A172 (cell line): ENCODE measurements around the gene ASPM. TPM values are rescaled to one million over a fixed set of nuclear protein-coding genes. Genes with fewer than 3 reads are reported as not detected.

ENCODE experiments used
- DNase-seq: peaks from one replicate; pipeline ENCODE4 v3.0.0-alpha.2; 2015; ENCODE audit warnings: low spot score
- total RNA-seq: library from RNA; depleted of rRNA; stranded (reverse); fragments of >200 nt; shearing (Covaris generic); gene quantifications from 2 replicates; pipeline ENCODE4 v1.2.3, GENCODE V29; 2014; rRNA removed

ASPM gene
- total RNA-seq, 1 experiment from 2014 or later, result 80.0 TPM

GRCh38 chr1:197076585-197076984, 69.9 kb downstream of the ASPM start:
- no peak for DNase-seq

- DNase-seq, result no peak
Observed at GRCh38 chr1:197073978-197074377, 72.5 kb downstream of the ASPM start.

- DNase-seq, result no peak
Observed at GRCh38 chr1:197067457-197067818, 79.0 kb downstream of the ASPM start.

- no peak for DNase-seq
Observed at GRCh38 chr1:197066719-197067456, 79.6 kb downstream of the ASPM start, which contains the start of gene F13B. F13B (minus strand) TSS chr1:197067260; CDS start chr1:197067223, 37 bp downstream.

- no peak for DNase-seq
Observed at GRCh38 chr1:197066277-197066676, 80.2 kb downstream of the ASPM start.

GRCh38 chr1:197065559-197065958, 80.9 kb downstream of the ASPM start:
- no peak for DNase-seq

- DNase-seq, result no peak
Observed at GRCh38 chr1:197063212-197063611, 83.3 kb downstream of the ASPM start.

GRCh38 chr1:197062692-197063091, 83.8 kb downstream of the ASPM start:
- no peak for DNase-seq

- DNase-seq, result no peak
Observed at GRCh38 chr1:197049100-197049499, 97.4 kb downstream of the ASPM start.

- DNase-seq, result no peak
Observed at GRCh38 chr1:197042676-197043341, 103.7 kb downstream of the ASPM start.

GRCh38 chr1:197041486-197042353, 104.7 kb downstream of the ASPM start:
- no peak for DNase-seq

- DNase-seq, result no peak
Observed at GRCh38 chr1:197036861-197037260, 109.6 kb downstream of the ASPM start.

GRCh38 chr1:197034631-197035339, 111.7 kb downstream of the ASPM start:
- peak; percentile 63 for DNase-seq

Other genes starting within 250 kb of the ASPM start
- not detected in 2 replicates for gene CFHR2, start 202.9 kb downstream of the ASPM start, total RNA-seq
- not detected in 2 replicates for gene CFHR5, start 169.1 kb downstream of the ASPM start, total RNA-seq
- gene F13B, start 79.4 kb downstream of the ASPM start, total RNA-seq, result not detected in 2 replicates
- 20.5 and 22.7 TPM in 2 replicates for gene ZBTB41, start 54.6 kb upstream of the ASPM start, total RNA-seq
- not detected in 2 replicates for gene CRB1, start 121.6 kb upstream of the ASPM start, total RNA-seq